NOMO-1 (cell line): Measurements from ENCODE around the gene PAK1.
"Not testable (repeated sequence)": the region's sequence is repeated elsewhere in the genome, so short reads cannot be mapped to it uniquely, and the experiment has no call there.

Experiments
- DNase-seq, 2 experiments: peaks; one replicate each; lab custom pipeline; 2025; ENCODE audit not compliant: unreplicated experiment in 2 of 2; lab: John Stamatoyannopoulos, UW

PAK1 gene

GRCh38 chr11:77409046-77409445 is 64.8 kb downstream of the PAK1 start:
- peak in 1 of 2 experiments; percentile 60 for DNase-seq

GRCh38 chr11:77407613-77408012 is 66.3 kb downstream of the PAK1 start:
- no peak for DNase-seq

- DNase-seq, result no peak
These were observed 67.5 kb downstream of the PAK1 start for GRCh38 chr11:77406396-77406795.

GRCh38 chr11:77403211-77403610 is 70.7 kb downstream of the PAK1 start:
- no peak for DNase-seq

GRCh38 chr11:77402218-77402556 is 71.7 kb downstream of the PAK1 start:
- peak; percentile 27 to 59 for DNase-seq

GRCh38 chr11:77401486-77402217 is 72.2 kb downstream of the PAK1 start:
- DNase-seq, result no peak

GRCh38 chr11:77400775-77401449 is 73.0 kb downstream of the PAK1 start:
- no peak for DNase-seq

GRCh38 chr11:77400271-77400670 is 73.6 kb downstream of the PAK1 start:
- DNase-seq, result no peak

- DNase-seq, result no peak
These were observed 76.3 kb downstream of the PAK1 start for GRCh38 chr11:77397631-77398030.

GRCh38 chr11:77396911-77397310 is 77.0 kb downstream of the PAK1 start:
- no peak for DNase-seq

GRCh38 chr11:77396305-77396704 is 77.6 kb downstream of the PAK1 start:
- no peak for DNase-seq

- no peak for DNase-seq
These were observed 78.3 kb downstream of the PAK1 start for GRCh38 chr11:77395460-77396173.

GRCh38 chr11:77392842-77393241 is 81.1 kb downstream of the PAK1 start:
- DNase-seq, result no peak

GRCh38 chr11:77387701-77388100 is 86.2 kb downstream of the PAK1 start:
- no peak for DNase-seq

- no peak for DNase-seq
These were observed 87.7 kb downstream of the PAK1 start for GRCh38 chr11:77386178-77386577.

GRCh38 chr11:77385255-77385771 is 88.6 kb downstream of the PAK1 start:
- DNase-seq, result not testable (repeated sequence)

GRCh38 chr11:77384571-77384970 is 89.3 kb downstream of the PAK1 start:
- no peak for DNase-seq

- DNase-seq, result not testable (repeated sequence)
These were observed 90.5 kb downstream of the PAK1 start for GRCh38 chr11:77383349-77383748.

- DNase-seq, result peak in 1 of 2 experiments; percentile 17
These were observed 91.9 kb downstream of the PAK1 start for GRCh38 chr11:77381729-77382665.

- DNase-seq, result no peak
These were observed 94.0 kb downstream of the PAK1 start for GRCh38 chr11:77379934-77380333.
